Measurements from ENCODE around the gene SBK2.

DNA sequence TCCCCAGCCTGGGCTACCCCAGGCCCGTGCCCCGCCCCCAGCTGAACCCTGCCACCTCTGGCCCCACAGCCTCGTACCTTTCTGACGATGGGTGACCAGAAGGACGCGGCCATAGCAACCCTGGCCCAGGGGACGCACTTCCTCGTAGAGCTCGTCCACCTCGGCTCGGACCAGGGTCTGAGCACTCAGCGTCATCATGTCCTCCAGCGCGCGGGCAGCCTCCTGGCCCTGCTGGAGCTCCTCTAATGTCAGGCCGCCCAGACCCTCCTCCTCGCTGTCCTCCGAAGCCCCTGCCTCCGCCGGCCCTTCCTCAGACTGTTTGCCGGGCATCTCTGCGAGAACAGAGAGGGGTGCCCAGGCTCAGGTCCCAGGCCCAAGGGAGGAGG lies 975 bp downstream of the SBK2 start:
- TF ChIP-seq GATA1 (IDR thresholded peaks at IDR 0.05; ENCODE audit: low read depth, low read length) (no peak), POLR2A (IDR thresholded peaks at IDR 0.05; ENCODE audit: low read length) (no peak)

Data from erythroblast (primary cell).